Endothelial cell of umbilical vein (primary cell): Measurements from ENCODE around the gene PDIA5. TPM values are rescaled to one million over a fixed set of nuclear protein-coding genes. Genes with fewer than 3 reads are reported as not detected.

ENCODE experiments used
- BruUV-seq: library from RNA; stranded (reverse); fragments of 400-500 nt; replicated peaks from 2 replicates; lab custom pipeline; 2021; lab: Mats Ljungman, UMichigan
- CTCF ChIA-PET: fragments of 300-600, 350-600 bp; sonication (Branson Sonifier 250); formaldehyde crosslinking; loops from one replicate; lab custom pipeline; 2021; ENCODE audit warnings: antibody characterized with exemption, inconsistent platforms; lab: Charles Lee
- POLR2A ChIA-PET: fragments of 300-600, 350-600 bp; sonication (Branson Sonifier 250); formaldehyde crosslinking; loops from one replicate; lab custom pipeline; 2021; ENCODE audit warnings: antibody characterized with exemption, inconsistent platforms; lab: Charles Lee
- DNase-seq: peaks from one replicate; pipeline ENCODE4 v3.0.0-alpha.2; 2011; ENCODE audit warnings: low read depth, low spot score
- FAIRE-seq: peaks from 2 replicates; lab custom pipeline; 2011; peaks lifted over from hg19 to GRCh38; lab: Jason Lieb, UNC
- H2AFZ ChIP-seq: 2 replicates; pipeline ENCODE4 v1.6.0; 2012; ENCODE audit warnings: low read depth, low read length, control low read depth, inconsistent platforms
- H3K27ac ChIP-seq: 2 replicates; pipeline ENCODE4 v1.5.1; 2011; ENCODE audit warnings: low read depth, mild to moderate bottlenecking, control low read depth, low read length, moderate library complexity; ENCODE audit not compliant: insufficient read depth
- H3K27me3 ChIP-seq, 2 experiments: 2 replicates each; pipeline versions ENCODE4 v1.6.0 to v1.6.1; 2011; ENCODE audit warnings: low read length in 2 of 2, mixed read lengths in 1 of 2; ENCODE audit not compliant: control insufficient read depth in 2 of 2, insufficient read depth in 2 of 2
- H3K36me3 ChIP-seq, 2 experiments: 2 replicates in 1 of 2; 3 replicates in 1 of 2; pipeline ENCODE4 v1.5.1; 2011; ENCODE audit warnings: low read length in 2 of 2, mild to moderate bottlenecking in 1 of 2, moderate library complexity in 1 of 2; ENCODE audit not compliant: control insufficient read depth in 2 of 2, insufficient read depth in 2 of 2; ENCODE audit errors: extremely low read depth in 1 of 2
- H3K4me1 ChIP-seq: 3 replicates; pipeline ENCODE4 v1.5.1; 2011; ENCODE audit warnings: mild to moderate bottlenecking, low read length; ENCODE audit not compliant: control insufficient read depth, insufficient read depth; ENCODE audit errors: extremely low read depth
- H3K4me2 ChIP-seq: 2 replicates; pipeline ENCODE4 v1.6.1; 2011; ENCODE audit warnings: low read length, control low read depth, mixed read lengths; ENCODE audit not compliant: insufficient read depth
- H3K4me3 ChIP-seq, 3 experiments: fragments of 200-600 bp in 1 of 3; sonication (generic), shearing (Covaris generic) in 1 of 3; replicated peaks in 1 of 3; 2 replicates each; pipeline ENCODE4 v1.5.1; 2011 to 2016; ENCODE audit warnings: control low read depth in 3 of 3, low read length in 3 of 3, mild to moderate bottlenecking in 2 of 3, inconsistent platforms in 1 of 3, low read depth in 1 of 3, moderate library complexity in 1 of 3; ENCODE audit not compliant: insufficient read depth in 1 of 3
- H3K79me2 ChIP-seq: 2 replicates; pipeline ENCODE4 v1.6.0; 2012; ENCODE audit warnings: low read length, inconsistent platforms; ENCODE audit not compliant: control insufficient read depth, insufficient read depth
- H3K9ac ChIP-seq: replicated peaks from 2 replicates; pipeline ENCODE3; 2011; ENCODE audit warnings: low read length, control low read depth; ENCODE audit not compliant: insufficient read depth; ENCODE audit errors: extremely low read depth
- H3K9me1 ChIP-seq: replicated peaks from 3 replicates; pipeline ENCODE4 v1.6.0; 2011; ENCODE audit warnings: mild to moderate bottlenecking, low read length; ENCODE audit not compliant: control insufficient read depth, insufficient read depth; ENCODE audit errors: extremely low read depth
- H3K9me3 ChIP-seq: replicated peaks from 2 replicates; pipeline ENCODE4 v1.5.1; 2012; ENCODE audit warnings: low read length, inconsistent platforms; ENCODE audit not compliant: control insufficient read depth, insufficient read depth
- H4K20me1 ChIP-seq: replicated peaks from 2 replicates; pipeline ENCODE3; 2011; ENCODE audit warnings: mild to moderate bottlenecking, low read length; ENCODE audit not compliant: control insufficient read depth, insufficient read depth; ENCODE audit errors: extremely low read depth
- CTCF ChIP-seq, 2 donors: IDR thresholded peaks; 1 replicate in 1 of 2; 2 replicates in 1 of 2; pipeline ENCODE4 v1.5.1; 2011; ENCODE audit warnings: low read length in 2 of 2, mild to moderate bottlenecking in 2 of 2, moderate library complexity in 2 of 2, control low read depth in 1 of 2, inconsistent platforms in 1 of 2, low read depth in 1 of 2; ENCODE audit not compliant: insufficient read depth in 1 of 2; ENCODE audit errors: extremely low read depth in 1 of 2
- EZH2 ChIP-seq: IDR thresholded peaks from 2 replicates; pipeline ENCODE4 v1.6.1; 2012; ENCODE audit warnings: borderline replicate concordance, low read depth, mild to moderate bottlenecking, moderate library complexity, low read length, inconsistent platforms; ENCODE audit not compliant: severe bottlenecking
- FOS ChIP-seq: IDR thresholded peaks from 2 replicates; pipeline ENCODE4 v1.6.1; 2011; ENCODE audit warnings: mild to moderate bottlenecking, low read length, moderate library complexity, borderline replicate concordance; ENCODE audit not compliant: insufficient read depth
- GATA2 ChIP-seq: IDR thresholded peaks from 2 replicates; pipeline ENCODE4 v1.7.0; 2011; ENCODE audit warnings: low read depth, mild to moderate bottlenecking, moderate library complexity, mixed read lengths, low read length; ENCODE audit not compliant: insufficient read length, insufficient read depth
- JUN ChIP-seq: IDR thresholded peaks from 2 replicates; pipeline ENCODE4 v1.6.1; 2011; ENCODE audit warnings: borderline replicate concordance, low read depth; ENCODE audit not compliant: insufficient read length, insufficient read depth
- MAX ChIP-seq: IDR thresholded peaks from 2 replicates; pipeline ENCODE4 v1.6.1; 2011; ENCODE audit not compliant: insufficient read depth, insufficient read length
- MYC ChIP-seq: IDR thresholded peaks from one replicate; pipeline ENCODE4 v1.6.1; 2011; ENCODE audit warnings: mild to moderate bottlenecking, low read depth, low read length
- POLR2A ChIP-seq: IDR thresholded peaks from 2 replicates; pipeline ENCODE4 v1.6.1; 2012; ENCODE audit warnings: low read depth, mild to moderate bottlenecking, control low read depth, low read length
- POLR2AphosphoS5 ChIP-seq: IDR thresholded peaks from 2 replicates; pipeline ENCODE4 v1.6.1; 2012; ENCODE audit warnings: low read depth, mild to moderate bottlenecking, control low read depth, low read length, moderate library complexity; ENCODE audit not compliant: insufficient read depth
- dilution Hi-C: fragments of 300-500 bp; cut with MboI; formaldehyde crosslinking; loops from one replicate; pipeline ENCODE4 v1.15.0; 2019; ENCODE audit warnings: low sequenced_read_pairs; ENCODE audit not compliant: extremely low pct_ligation_motif_present
- intact Hi-C: fragments of 100-400 bp; cut with micrococcal nuclease; formaldehyde crosslinking; loops from one replicate; pipeline ENCODE4 v1.10.0; 2022
- polyA plus RNA-seq, 4 experiments: library from polyadenylated mRNA; depleted of rRNA in 3 of 4; stranded (reverse) in 3 of 4; unstranded in 1 of 4; fragments of >200 nt; gene quantifications; 2 replicates each; pipeline versions ENCODE4 v1.2.1 to v1.2.3, GENCODE V29; 2011 to 2012; ENCODE audit warnings: missing spikeins in 1 of 4
- total RNA-seq: library from RNA; stranded (reverse); gene quantifications from 2 replicates; pipeline ENCODE4 v1.2.3, GENCODE V29; 2021

The PDIA5 gene
- total and polyA plus RNA-seq, 2 donors (not counting 3 experiments of a cell fraction or from before 2014, with no cell fraction given) = 55.7 to 85.6 TPM

- intact Hi-C loops = no loop called here
- Histone ChIP-seq H3K36me3 (peaks cover 4 to 45% of the 10 kb centered on the region in 2 experiments), H3K9ac (no peak overlapping the region), H3K27me3 (no peaks in the 10 kb centered on the region), H3K4me1 (no peaks in the 10 kb centered on the region), H2AFZ (no peak overlapping the region), H3K27ac (no peak overlapping the region), H3K4me3 (no peak overlapping the region), H3K9me1 (no peaks in the 10 kb centered on the region), H3K4me2 (no peak overlapping the region), H3K9me3 (no peaks in the 10 kb centered on the region), H3K79me2 (no peaks in the 10 kb centered on the region), H4K20me1 (no peaks in the 10 kb centered on the region)
- ChIA-PET POLR2A (interaction anchor here (0.5 kb wide), 1 partner anchor 563 kb away, joined by 4 read pairs; no protein-coding TSS in a partner anchor), CTCF (interaction anchor here (0.8 to 1.7 kb wide), 2 partner anchors 9 to 53 kb away, joined by 3 to 4 read pairs; no protein-coding TSS in a partner anchor)
- dilution Hi-C loops = no loop called here
- FAIRE-seq = peak; percentile 72
- no peak for TF ChIP-seq JUN
- no peak for TF ChIP-seq POLR2AphosphoS5
- peak; percentile 30 for TF ChIP-seq FOS
- DNase-seq = no peak
- no TSS peak for BruUV-seq
Measured at GRCh38 chr3:123129092-123129491, 62.3 kb downstream of the PDIA5 start.

- BruUV-seq = no TSS peak
- H4K20me1 ChIP-seq = no peaks in the 10 kb centered on the region
- H3K27ac ChIP-seq = no peak overlapping the region
- ChIA-PET CTCF (interaction anchor here (0.8 to 1.7 kb wide), 2 partner anchors 10 to 53 kb away, joined by 3 to 4 read pairs; no protein-coding TSS in a partner anchor), POLR2A (no interaction called here)
- H3K9me1 ChIP-seq = no peaks in the 10 kb centered on the region
- FAIRE-seq (no peak), DNase-seq (no peak)
- no peak overlapping the region for H3K4me2 ChIP-seq
- no peak overlapping the region for H3K9ac ChIP-seq
- no peak overlapping the region for H3K4me3 ChIP-seq
- no peaks in the 10 kb centered on the region for H3K79me2 ChIP-seq
- H3K9me3 ChIP-seq = no peaks in the 10 kb centered on the region
- TF ChIP-seq JUN = no peak
- no peak for TF ChIP-seq EZH2
- TF ChIP-seq GATA2 = no peak
- TF ChIP-seq POLR2AphosphoS5 = no peak
- TF ChIP-seq MYC = no peak
- TF ChIP-seq FOS = no peak
- TF ChIP-seq POLR2A = no peak
- TF ChIP-seq CTCF (IDR thresholded peaks at IDR 0.05; ENCODE audit: extremely low read depth in 1 of 2, insufficient read depth in 1 of 2, low read depth in 1 of 2, low read length in 2 of 2) = no peak
- no peak for TF ChIP-seq MAX
- H3K4me1 ChIP-seq = no peaks in the 10 kb centered on the region
- intact Hi-C loops (no loop called here), dilution Hi-C loops (no loop called here)
- peaks cover 4 to 44% of the 10 kb centered on the region in 2 experiments for H3K36me3 ChIP-seq
- no peaks in the 10 kb centered on the region for H3K27me3 ChIP-seq
- H2AFZ ChIP-seq = no peak overlapping the region
Measured at GRCh38 chr3:123129532-123129931, 62.7 kb downstream of the PDIA5 start.
